ENCODE results near the gene FIGLA. TPM values are rescaled to one million over a fixed set of nuclear protein-coding genes. Genes with fewer than 3 reads are reported as not detected.

The FIGLA gene
- not detected for total RNA-seq

GRCh38 chr2:70790136-70790828, at the start of gene FIGLA:
FIGLA (minus strand) TSS chr2:70790643; CDS start chr2:70790638, 5 bp downstream.
- no peak for DNase-seq

GRCh38 chr2:70837980-70838925, 47.8 kb upstream of the FIGLA start:
- no peak for DNase-seq

- DNase-seq: no peak
Observed at GRCh38 chr2:70835643-70836042, 45.2 kb upstream of the FIGLA start, which contains the start of gene CD207. CD207 (minus strand) TSS chr2:70835816; CDS start chr2:70835776, 40 bp downstream.

GRCh38 chr2:70834881-70835280, 44.4 kb upstream of the FIGLA start:
- DNase-seq: no peak

GRCh38 chr2:70834106-70834505, 43.7 kb upstream of the FIGLA start:
- no peak for DNase-seq

GRCh38 chr2:70833246-70833645, 42.8 kb upstream of the FIGLA start:
- no peak for DNase-seq

GRCh38 chr2:70832386-70832785, 41.9 kb upstream of the FIGLA start:
- DNase-seq: no peak

GRCh38 chr2:70831861-70832260, 41.4 kb upstream of the FIGLA start:
- DNase-seq: no peak

GRCh38 chr2:70830366-70830765, 39.9 kb upstream of the FIGLA start:
- DNase-seq: peak; percentile 57

- DNase-seq: no peak
Observed at GRCh38 chr2:70829916-70830315, 39.5 kb upstream of the FIGLA start.

GRCh38 chr2:70828914-70829824, 38.7 kb upstream of the FIGLA start:
- DNase-seq: no peak

GRCh38 chr2:70828115-70828514, 37.7 kb upstream of the FIGLA start:
- no peak for DNase-seq

GRCh38 chr2:70827388-70827787, 36.9 kb upstream of the FIGLA start:
- no peak for DNase-seq

- DNase-seq: no peak
Observed at GRCh38 chr2:70826696-70827350, 36.4 kb upstream of the FIGLA start.

GRCh38 chr2:70823249-70823648, 32.8 kb upstream of the FIGLA start:
- no peak for DNase-seq

- no peak for DNase-seq
Observed at GRCh38 chr2:70822843-70823242, 32.4 kb upstream of the FIGLA start.

- DNase-seq: no peak
Observed at GRCh38 chr2:70820499-70820898, 30.1 kb upstream of the FIGLA start, which contains the start of gene CLEC4F. CLEC4F (minus strand) TSS chr2:70820599; CDS start chr2:70820523, 76 bp downstream.

- no peak for DNase-seq
Observed at GRCh38 chr2:70817284-70817954, 27.0 kb upstream of the FIGLA start.

- peak; percentile 75 for DNase-seq
Observed at GRCh38 chr2:70816726-70817125, 26.3 kb upstream of the FIGLA start.

- DNase-seq: no peak
Observed at GRCh38 chr2:70808983-70809958, 18.8 kb upstream of the FIGLA start.
